PFSK-1 (cell line): ENCODE data around the gene STK16.

Source experiments
- POLR2AphosphoS5 ChIP-seq: IDR thresholded peaks from 2 replicates; pipeline ENCODE4 v1.6.1; 2012; ENCODE audit warnings: low read depth, mild to moderate bottlenecking, control low read depth, low read length, moderate library complexity
- TAF1 ChIP-seq: IDR thresholded peaks from 2 replicates; pipeline ENCODE4 v1.6.1; 2012; ENCODE audit warnings: low read length, control low read depth, borderline replicate concordance; ENCODE audit not compliant: insufficient read depth

DNA sequence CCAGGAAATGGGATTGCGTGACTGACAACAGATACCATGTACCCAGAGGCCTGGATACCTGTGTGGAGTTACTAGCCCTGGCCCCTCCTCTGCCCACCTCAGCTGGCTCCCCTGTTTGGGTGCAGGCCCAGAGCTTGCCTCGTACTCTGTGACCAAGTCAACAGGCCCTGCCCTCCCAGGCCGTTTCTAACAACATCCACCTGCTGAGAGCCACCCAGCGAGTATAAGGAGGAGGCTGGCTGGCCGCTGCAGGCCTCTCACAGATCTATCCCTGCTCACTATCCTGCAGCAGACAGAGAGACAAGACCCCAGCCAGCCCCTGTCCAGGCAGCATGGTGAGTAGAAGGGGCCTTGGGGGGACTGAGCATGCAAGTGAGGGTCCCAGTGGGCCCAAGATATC is 21.0 kb downstream of the STK16 start:
- TF ChIP-seq TAF1 = no peak
- TF ChIP-seq POLR2AphosphoS5 = no peak
